ENCODE measurements around the gene BORA. TPM values are rescaled to one million over a fixed set of nuclear protein-coding genes. Genes with fewer than 3 reads are reported as not detected.

BORA gene
- polyA plus RNA-seq, 2 donors, result 3.2 to 3.7 TPM

DNA sequence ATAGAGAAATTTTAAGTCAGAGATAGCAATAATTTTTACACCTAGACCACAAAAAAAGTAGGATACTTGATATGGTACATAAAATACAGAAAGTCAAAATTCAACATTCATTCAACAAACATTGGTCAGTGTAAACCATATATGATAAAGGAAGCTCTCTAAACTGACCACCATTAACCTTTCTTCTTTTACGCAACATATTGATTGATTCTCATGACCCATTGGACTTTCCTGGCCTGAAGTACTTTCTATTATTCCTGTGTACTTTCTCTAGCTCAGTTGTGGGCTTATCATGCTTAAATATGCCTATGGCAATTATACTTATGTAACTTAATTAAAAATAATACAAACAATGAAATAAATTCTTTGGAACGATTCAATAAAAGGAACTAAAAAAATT lies 64.9 kb downstream of the BORA start:
- WGBS, 2 donors, result 90 to 93% methylated on average over 2 of the region's 2 CpGs
- H3K9me3 ChIP-seq (ENCODE audit: control insufficient read depth in 2 of 2, insufficient read depth in 1 of 2, low read depth in 1 of 2, low read length in 1 of 2), result no peaks in the 10 kb centered on the region
- no peak overlapping the region for H3K27ac ChIP-seq (ENCODE audit: low read depth in 2 of 2, low read length in 1 of 2)
- H3K4me3 ChIP-seq (ENCODE audit: low read depth in 1 of 2, low read length in 2 of 2), result no peak overlapping the region
- no peaks in the 10 kb centered on the region for H3K27me3 ChIP-seq (ENCODE audit: control insufficient read depth in 1 of 2, insufficient read depth in 2 of 2, low read length in 2 of 2)
- no peaks in the 10 kb centered on the region for H3K36me3 ChIP-seq (ENCODE audit: control insufficient read depth in 2 of 2, insufficient read depth in 2 of 2, low read length in 1 of 2)
- H3K4me1 ChIP-seq (ENCODE audit: control insufficient read depth in 2 of 2, insufficient read depth in 2 of 2, low read length in 1 of 2), result no peaks in the 10 kb centered on the region

DNA sequence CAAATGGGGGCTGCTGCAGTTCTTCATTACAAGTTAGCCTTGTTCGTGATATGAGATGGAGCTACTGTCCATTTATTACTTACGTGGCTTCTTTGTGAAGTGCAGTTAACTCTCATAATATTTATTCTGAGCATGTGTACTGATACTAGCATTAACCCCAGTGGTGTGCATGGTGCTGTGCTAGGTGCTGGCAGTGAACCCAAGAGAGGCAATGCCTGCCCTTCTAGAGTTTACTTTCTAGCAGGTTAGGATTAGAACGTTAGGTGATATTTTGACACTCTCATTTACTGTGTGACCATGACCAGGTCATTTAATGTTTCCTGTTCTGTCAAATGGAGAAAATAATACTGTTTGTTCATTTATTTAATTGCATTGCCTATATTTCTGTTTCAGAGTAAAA lies 71.1 kb downstream of the BORA start:
- Histone ChIP-seq H3K9me3 (ENCODE audit: control insufficient read depth in 2 of 2, insufficient read depth in 1 of 2, low read depth in 1 of 2, low read length in 1 of 2) (no peaks in the 10 kb centered on the region), H3K4me3 (ENCODE audit: low read depth in 1 of 2, low read length in 2 of 2) (no peak overlapping the region), H3K36me3 (ENCODE audit: control insufficient read depth in 2 of 2, insufficient read depth in 2 of 2, low read length in 1 of 2) (no peaks in the 10 kb centered on the region), H3K27ac (ENCODE audit: low read depth in 2 of 2, low read length in 1 of 2) (no peak overlapping the region), H3K27me3 (ENCODE audit: control insufficient read depth in 1 of 2, insufficient read depth in 2 of 2, low read length in 2 of 2) (no peaks in the 10 kb centered on the region), H3K4me1 (ENCODE audit: control insufficient read depth in 2 of 2, insufficient read depth in 2 of 2, low read length in 1 of 2) (no peaks in the 10 kb centered on the region)
- 63 to 71% methylated on average over 3 of the region's 3 CpGs for WGBS, 2 donors

GRCh38 chr13:72804301-72804700 lies 76.6 kb downstream of the BORA start:
- no peak overlapping the region for H3K27ac ChIP-seq (ENCODE audit: low read depth in 2 of 2, low read length in 1 of 2)
- H3K27me3 ChIP-seq (ENCODE audit: control insufficient read depth in 1 of 2, insufficient read depth in 2 of 2, low read length in 2 of 2), result no peaks in the 10 kb centered on the region
- no peak overlapping the region for H3K4me3 ChIP-seq (ENCODE audit: low read depth in 1 of 2, low read length in 2 of 2)
- 94 to 95% methylated on average over 1 of the region's 1 CpG for WGBS, 2 donors
- no peaks in the 10 kb centered on the region for H3K9me3 ChIP-seq (ENCODE audit: control insufficient read depth in 2 of 2, insufficient read depth in 1 of 2, low read depth in 1 of 2, low read length in 1 of 2)
- no peaks in the 10 kb centered on the region for H3K4me1 ChIP-seq (ENCODE audit: control insufficient read depth in 2 of 2, insufficient read depth in 2 of 2, low read length in 1 of 2)
- H3K36me3 ChIP-seq (ENCODE audit: control insufficient read depth in 2 of 2, insufficient read depth in 2 of 2, low read length in 1 of 2), result peaks cover 2% of the 10 kb centered on the region in 2 donors

Other genes with a start within 250 kb of the BORA start
- 1 to 10 TPM; 7.2 to 7.8 TPM for gene MZT1, start 294 bp upstream of the BORA start, polyA plus RNA-seq
- gene DIS3, start 54.0 kb downstream of the BORA start, polyA plus RNA-seq, result 10 to 100 TPM in 1 of 2 donors, 1 to 10 TPM in 1; 8.2 to 12.9 TPM
- 10 to 100 TPM in 1 of 2 donors, 1 to 10 TPM in 1; 5.4 to 13.1 TPM for gene PIBF1, start 54.2 kb downstream of the BORA start, polyA plus RNA-seq

Measured in esophagus (tissue), 2 donors.